ENCODE data around the gene TREML4.

TREML4 gene

GRCh38 chr6:41247288-41247865 is 19.2 kb downstream of the TREML4 start:
- no peak overlapping the region for H3K27ac ChIP-seq (replicated peaks)
- TF ChIP-seq GABPA (IDR thresholded peaks at IDR 0.05; ENCODE audit: low read depth): no peak
- no peak for TF ChIP-seq SPI1 (IDR thresholded peaks at IDR 0.05; ENCODE audit: borderline replicate concordance, low read depth)
- TF ChIP-seq REST (IDR thresholded peaks at IDR 0.05; ENCODE audit: insufficient replicate concordance, low read depth): no peak
- no peak for TF ChIP-seq POLR2AphosphoS5 (IDR thresholded peaks at IDR 0.05; ENCODE audit: low read depth)
- TF ChIP-seq, protein P1, sequence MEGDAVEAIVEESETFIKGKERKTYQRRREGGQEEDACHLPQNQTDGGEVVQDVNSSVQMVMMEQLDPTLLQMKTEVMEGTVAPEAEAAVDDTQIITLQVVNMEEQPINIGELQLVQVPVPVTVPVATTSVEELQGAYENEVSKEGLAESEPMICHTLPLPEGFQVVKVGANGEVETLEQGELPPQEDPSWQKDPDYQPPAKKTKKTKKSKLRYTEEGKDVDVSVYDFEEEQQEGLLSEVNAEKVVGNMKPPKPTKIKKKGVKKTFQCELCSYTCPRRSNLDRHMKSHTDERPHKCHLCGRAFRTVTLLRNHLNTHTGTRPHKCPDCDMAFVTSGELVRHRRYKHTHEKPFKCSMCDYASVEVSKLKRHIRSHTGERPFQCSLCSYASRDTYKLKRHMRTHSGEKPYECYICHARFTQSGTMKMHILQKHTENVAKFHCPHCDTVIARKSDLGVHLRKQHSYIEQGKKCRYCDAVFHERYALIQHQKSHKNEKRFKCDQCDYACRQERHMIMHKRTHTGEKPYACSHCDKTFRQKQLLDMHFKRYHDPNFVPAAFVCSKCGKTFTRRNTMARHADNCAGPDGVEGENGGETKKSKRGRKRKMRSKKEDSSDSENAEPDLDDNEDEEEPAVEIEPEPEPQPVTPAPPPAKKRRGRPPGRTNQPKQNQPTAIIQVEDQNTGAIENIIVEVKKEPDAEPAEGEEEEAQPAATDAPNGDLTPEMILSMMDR (IDR thresholded peaks at IDR 0.05; ENCODE audit: insufficient read depth, low read length): no peak
- no peaks in the 10 kb centered on the region for H3K27me3 ChIP-seq (ENCODE audit: insufficient read depth, poor library complexity, severe bottlenecking)
- no peak overlapping the region for H3K4me3 ChIP-seq (replicated peaks; ENCODE audit: insufficient read depth, low read length)
- no peak for DNase-seq (ENCODE audit: low read depth in 1 of 2, low spot score in 1 of 2)

- no peak overlapping the region for H3K4me3 ChIP-seq (replicated peaks; ENCODE audit: insufficient read depth, low read length)
- TF ChIP-seq GABPA (IDR thresholded peaks at IDR 0.05; ENCODE audit: low read depth) (no peak), REST (IDR thresholded peaks at IDR 0.05; ENCODE audit: insufficient replicate concordance, low read depth) (no peak), SPI1 (IDR thresholded peaks at IDR 0.05; ENCODE audit: borderline replicate concordance, low read depth) (no peak)
- TF ChIP-seq, protein P1 (IDR thresholded peaks at IDR 0.05; ENCODE audit: insufficient read depth, low read length): no peak
- no peaks in the 10 kb centered on the region for H3K27me3 ChIP-seq (ENCODE audit: insufficient read depth, poor library complexity, severe bottlenecking)
- no peak for DNase-seq (ENCODE audit: low read depth in 1 of 2, low spot score in 1 of 2)
- no peak overlapping the region for H3K27ac ChIP-seq (replicated peaks)
These were observed 19.9 kb downstream of the TREML4 start for GRCh38 chr6:41247882-41248705.

GRCh38 chr6:41252401-41253169 is 24.4 kb downstream of the TREML4 start:
- no peak for TF ChIP-seq POLR2AphosphoS5 (IDR thresholded peaks at IDR 0.05; ENCODE audit: low read depth)
- TF ChIP-seq, protein P1 (IDR thresholded peaks at IDR 0.05; ENCODE audit: insufficient read depth, low read length): no peak
- TF ChIP-seq REST (IDR thresholded peaks at IDR 0.05; ENCODE audit: insufficient replicate concordance, low read depth): no peak
- no peak for TF ChIP-seq SPI1 (IDR thresholded peaks at IDR 0.05; ENCODE audit: borderline replicate concordance, low read depth)
- TF ChIP-seq GABPA (IDR thresholded peaks at IDR 0.05; ENCODE audit: low read depth): no peak
- no peaks in the 10 kb centered on the region for H3K27me3 ChIP-seq (ENCODE audit: insufficient read depth, poor library complexity, severe bottlenecking)
- no peak for DNase-seq (ENCODE audit: low read depth in 1 of 2, low spot score in 1 of 2)

More at GRCh38 chr6:41252401-41253169, 24.4 kb downstream of the TREML4 start:
- Histone ChIP-seq H3K4me3 (replicated peaks; ENCODE audit: insufficient read depth, low read length) (no peak overlapping the region), H3K27ac (replicated peaks) (no peak overlapping the region)

All from HL-60 (cell line).